ENCODE results near the gene MUS81.

GRCh38 chr11:65915821-65916251 lies 55.6 kb downstream of the MUS81 start:
- no peak for TF ChIP-seq CTCF (IDR thresholded peaks at IDR 0.05)
- peak; percentile 68 to 75 (median 73) for TF ChIP-seq POLR2AphosphoS5 (IDR thresholded peaks at IDR 0.05)

Measured in transverse colon (tissue), 4 donors.